Measurements from ENCODE around the gene PRTFDC1.
"Not testable (repeated sequence)": the region's sequence is repeated elsewhere in the genome, so short reads cannot be mapped to it uniquely, and the experiment has no call there.

Gene PRTFDC1

DNA sequence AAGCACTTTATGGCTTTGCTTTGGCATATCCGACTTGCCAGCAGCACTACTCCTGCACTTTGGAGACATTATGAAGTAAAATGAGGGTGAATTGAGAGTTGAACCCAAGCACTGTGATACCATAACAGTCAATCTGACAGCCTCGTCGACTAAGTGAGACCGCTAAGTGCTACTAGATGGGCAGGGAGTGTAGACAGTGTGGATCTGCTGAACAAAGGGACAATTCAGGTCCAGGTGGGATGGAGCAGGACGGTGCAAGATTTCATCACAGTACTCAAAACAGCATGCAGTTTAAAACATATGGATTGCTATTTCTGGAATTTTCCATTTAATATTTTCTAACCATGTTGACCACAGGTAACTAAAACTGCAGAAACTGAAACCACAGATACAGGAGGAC is 20.8 kb upstream of the PRTFDC1 start:
- no peak overlapping the region for H3K4me2 ChIP-seq (ENCODE audit: low read depth, low read length)
- TF ChIP-seq EZH2 (optimal IDR thresholded peaks at IDR 0.05; ENCODE audit: low read depth, low read length): no peak

DNA sequence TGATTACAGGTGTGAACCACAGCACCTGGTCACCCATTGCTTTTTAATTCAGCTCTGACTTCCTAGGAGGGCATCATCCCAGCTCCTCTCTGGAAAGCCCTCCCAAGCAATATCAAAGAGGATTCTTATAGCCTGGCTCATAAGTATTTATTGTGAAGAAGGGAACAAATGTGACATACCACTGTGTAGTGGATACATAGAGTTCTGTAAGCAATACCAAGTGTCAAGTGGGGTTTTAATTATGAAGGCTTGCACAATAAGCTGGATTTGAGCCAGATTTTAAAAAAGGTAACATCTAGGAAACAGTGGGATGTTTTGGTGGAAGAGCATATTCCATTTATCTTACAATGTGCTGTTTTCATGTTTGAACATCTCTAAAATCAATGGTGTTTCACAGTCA is 19.0 kb upstream of the PRTFDC1 start:
- no peaks in the 10 kb centered on the region for H3K79me2 ChIP-seq (ENCODE audit: low read length)
- TF ChIP-seq, protein P1, sequence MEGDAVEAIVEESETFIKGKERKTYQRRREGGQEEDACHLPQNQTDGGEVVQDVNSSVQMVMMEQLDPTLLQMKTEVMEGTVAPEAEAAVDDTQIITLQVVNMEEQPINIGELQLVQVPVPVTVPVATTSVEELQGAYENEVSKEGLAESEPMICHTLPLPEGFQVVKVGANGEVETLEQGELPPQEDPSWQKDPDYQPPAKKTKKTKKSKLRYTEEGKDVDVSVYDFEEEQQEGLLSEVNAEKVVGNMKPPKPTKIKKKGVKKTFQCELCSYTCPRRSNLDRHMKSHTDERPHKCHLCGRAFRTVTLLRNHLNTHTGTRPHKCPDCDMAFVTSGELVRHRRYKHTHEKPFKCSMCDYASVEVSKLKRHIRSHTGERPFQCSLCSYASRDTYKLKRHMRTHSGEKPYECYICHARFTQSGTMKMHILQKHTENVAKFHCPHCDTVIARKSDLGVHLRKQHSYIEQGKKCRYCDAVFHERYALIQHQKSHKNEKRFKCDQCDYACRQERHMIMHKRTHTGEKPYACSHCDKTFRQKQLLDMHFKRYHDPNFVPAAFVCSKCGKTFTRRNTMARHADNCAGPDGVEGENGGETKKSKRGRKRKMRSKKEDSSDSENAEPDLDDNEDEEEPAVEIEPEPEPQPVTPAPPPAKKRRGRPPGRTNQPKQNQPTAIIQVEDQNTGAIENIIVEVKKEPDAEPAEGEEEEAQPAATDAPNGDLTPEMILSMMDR (IDR thresholded peaks at IDR 0.05; ENCODE audit: low read length): no peak
- TF ChIP-seq EZH2 (optimal IDR thresholded peaks at IDR 0.05; ENCODE audit: low read depth, low read length) (no peak), EZH2phosphoT487 (IDR thresholded peaks at IDR 0.05; ENCODE audit: low read length) (no peak)
- no peak overlapping the region for H3K4me3 ChIP-seq (ENCODE audit: low read length)
- no peaks in the 10 kb centered on the region for H3K9me3 ChIP-seq (replicated peaks; ENCODE audit: insufficient read depth, low read length)
- H3F3A ChIP-seq (ENCODE audit: insufficient read depth, low read length): no peaks in the 10 kb centered on the region
- H3K9me2 ChIP-seq (replicated peaks; ENCODE audit: insufficient read depth, low read length): no peaks in the 10 kb centered on the region
- no peaks in the 10 kb centered on the region for H3K36me3 ChIP-seq (replicated peaks; ENCODE audit: insufficient read depth, low read length)
- no peak overlapping the region for H3K27ac ChIP-seq (ENCODE audit: low read length)
- DNase-seq: no peak
- peaks cover 7% of the 10 kb centered on the region; the same call in 1 of the 2 replicates for H3K4me1 ChIP-seq (ENCODE audit: low read length)
- no peak overlapping the region for H3K9ac ChIP-seq (ENCODE audit: low read length)
- H3K4me2 ChIP-seq (ENCODE audit: low read depth, low read length): no peak overlapping the region
- no peaks in the 10 kb centered on the region for H4K20me1 ChIP-seq (ENCODE audit: insufficient read depth, low read length)
- no peaks in the 10 kb centered on the region for H3K27me3 ChIP-seq (replicated peaks; ENCODE audit: insufficient read depth, low read length)
- no peak overlapping the region for H2AFZ ChIP-seq (ENCODE audit: low read length)

More for the DNA sequence above, 20.8 kb upstream of the PRTFDC1 start:
- H3K36me3 ChIP-seq (replicated peaks; ENCODE audit: insufficient read depth, low read length): no peaks in the 10 kb centered on the region
- no peak overlapping the region for H3K4me3 ChIP-seq (ENCODE audit: low read length)
- DNase-seq: peak; percentile 29
- H4K20me1 ChIP-seq (ENCODE audit: insufficient read depth, low read length): no peaks in the 10 kb centered on the region
- H3K9ac ChIP-seq (ENCODE audit: low read length): no peak overlapping the region
- no peaks in the 10 kb centered on the region for H3K79me2 ChIP-seq (ENCODE audit: low read length)
- peaks cover 7% of the 10 kb centered on the region; the same call in 1 of the 2 replicates for H3K4me1 ChIP-seq (ENCODE audit: low read length)
- H3K9me3 ChIP-seq (replicated peaks; ENCODE audit: insufficient read depth, low read length): no peaks in the 10 kb centered on the region
- no peak overlapping the region for H2AFZ ChIP-seq (ENCODE audit: low read length)
- H3K27me3 ChIP-seq (replicated peaks; ENCODE audit: insufficient read depth, low read length): no peaks in the 10 kb centered on the region
- H3K27ac ChIP-seq (ENCODE audit: low read length): no peak overlapping the region
- H3F3A ChIP-seq (ENCODE audit: insufficient read depth, low read length): no peaks in the 10 kb centered on the region
- no peaks in the 10 kb centered on the region for H3K9me2 ChIP-seq (replicated peaks; ENCODE audit: insufficient read depth, low read length)

DNA sequence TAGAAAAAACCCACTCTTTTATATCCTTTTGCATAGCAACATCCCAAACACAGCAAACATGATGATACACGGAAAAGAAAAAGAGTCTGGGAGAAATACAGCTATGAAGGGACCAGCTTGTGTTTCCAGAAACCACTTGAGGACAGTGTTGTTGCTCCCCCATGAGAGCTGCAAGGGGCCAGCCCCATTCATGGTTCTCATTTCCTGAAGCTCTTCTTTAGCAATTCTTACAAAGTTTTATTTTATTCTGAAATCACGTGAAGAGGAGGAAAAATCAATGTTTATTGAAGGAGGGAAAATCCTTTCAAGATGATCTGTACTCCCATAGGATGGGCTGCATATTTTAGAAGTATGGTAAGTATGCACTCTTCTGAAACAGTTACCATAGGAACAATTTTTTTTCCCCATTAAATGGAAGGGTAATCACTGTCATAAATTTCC is 17.5 kb upstream of the PRTFDC1 start:
- Histone ChIP-seq H3K27me3 (replicated peaks; ENCODE audit: insufficient read depth, low read length) (no peaks in the 10 kb centered on the region), H4K20me1 (ENCODE audit: insufficient read depth, low read length) (no peaks in the 10 kb centered on the region), H3K4me1 (ENCODE audit: low read length) (peaks cover 7% of the 10 kb centered on the region; the same call in 1 of the 2 replicates), H3K9ac (ENCODE audit: low read length) (no peak overlapping the region), H2AFZ (ENCODE audit: low read length) (no peak overlapping the region), H3K79me2 (ENCODE audit: low read length) (no peaks in the 10 kb centered on the region), H3K4me2 (ENCODE audit: low read depth, low read length) (no peak overlapping the region), H3K4me3 (ENCODE audit: low read length) (no peak overlapping the region), H3F3A (ENCODE audit: insufficient read depth, low read length) (no peaks in the 10 kb centered on the region), H3K9me2 (replicated peaks; ENCODE audit: insufficient read depth, low read length) (no peaks in the 10 kb centered on the region), H3K27ac (ENCODE audit: low read length) (no peak overlapping the region), H3K36me3 (replicated peaks; ENCODE audit: insufficient read depth, low read length) (no peaks in the 10 kb centered on the region), H3K9me3 (replicated peaks; ENCODE audit: insufficient read depth, low read length) (no peaks in the 10 kb centered on the region)
- no peak for DNase-seq
- TF ChIP-seq, protein P1 (IDR thresholded peaks at IDR 0.05; ENCODE audit: low read length): no peak
- no peak for TF ChIP-seq EZH2 (optimal IDR thresholded peaks at IDR 0.05; ENCODE audit: low read depth, low read length)
- no peak for TF ChIP-seq EZH2phosphoT487 (IDR thresholded peaks at IDR 0.05; ENCODE audit: low read length)

DNA sequence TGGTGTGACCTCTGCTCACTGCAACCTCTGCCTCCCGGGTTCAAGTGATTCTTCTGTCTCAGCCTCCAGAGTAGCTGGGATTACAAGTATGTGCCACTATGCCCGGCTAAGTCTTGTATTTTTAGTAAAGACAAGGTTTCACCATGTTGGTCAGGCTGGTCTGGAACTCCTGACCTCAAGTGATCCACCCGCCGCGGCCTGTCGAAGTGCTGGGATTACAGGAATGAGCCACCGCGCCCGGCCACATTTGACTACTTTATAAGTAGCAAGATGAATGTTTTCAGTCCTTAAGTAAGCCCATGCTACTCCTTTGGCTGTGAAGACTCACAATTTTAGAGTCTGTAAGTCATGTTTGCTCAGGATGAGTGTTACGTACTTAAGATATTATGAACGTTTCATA is 16.5 kb upstream of the PRTFDC1 start:
- H3K4me2 ChIP-seq (ENCODE audit: low read depth, low read length); H3K9me2 ChIP-seq (replicated peaks; ENCODE audit: insufficient read depth, low read length); H3K27ac ChIP-seq (ENCODE audit: low read length); H3K9ac ChIP-seq (ENCODE audit: low read length); H3F3A ChIP-seq (ENCODE audit: insufficient read depth, low read length); H4K20me1 ChIP-seq (ENCODE audit: insufficient read depth, low read length); H3K79me2 ChIP-seq (ENCODE audit: low read length); H3K36me3 ChIP-seq (replicated peaks; ENCODE audit: insufficient read depth, low read length); H3K9me3 ChIP-seq (replicated peaks; ENCODE audit: insufficient read depth, low read length); H2AFZ ChIP-seq (ENCODE audit: low read length); H3K4me3 ChIP-seq (ENCODE audit: low read length); H3K27me3 ChIP-seq (replicated peaks; ENCODE audit: insufficient read depth, low read length); H3K4me1 ChIP-seq (ENCODE audit: low read length); DNase-seq: not testable (repeated sequence)
